Colonic mucosa (tissue), 4 donors: Measurements from ENCODE around the gene SLX9. TPM values are rescaled to one million over a fixed set of nuclear protein-coding genes. Genes with fewer than 3 reads are reported as not detected.

Source experiments
- DNase-seq: peaks from one replicate; pipeline ENCODE4 v3.0.0-alpha.2; 2020
- H3K27ac ChIP-seq: fragments of 200-600 bp; one replicate; pipeline ENCODE4 v1.8.0; 2021
- H3K27me3 ChIP-seq: fragments of 200-600 bp; one replicate; pipeline ENCODE4 v1.8.0; 2021
- H3K36me3 ChIP-seq: fragments of 200-600 bp; one replicate; pipeline ENCODE4 v1.8.0; 2021
- H3K4me1 ChIP-seq: fragments of 200-600 bp; one replicate; pipeline ENCODE4 v1.8.0; 2021; ENCODE audit warnings: mild to moderate bottlenecking
- H3K4me3 ChIP-seq: fragments of 200-600 bp; one replicate; pipeline ENCODE4 v1.8.0; 2021
- H3K9ac ChIP-seq, 2 donors: one replicate each; pipeline ENCODE4 v1.7.0; 2013; ENCODE audit warnings: control low read depth in 2 of 2, low read depth in 2 of 2, low read length in 2 of 2
- H3K9me3 ChIP-seq: fragments of 200-600 bp; one replicate; pipeline ENCODE4 v1.8.0; 2021
- CTCF ChIP-seq: fragments of 200-600 bp; IDR thresholded peaks from one replicate; pipeline ENCODE4 v1.8.0; 2022; ENCODE audit warnings: antibody characterized with exemption, mild to moderate bottlenecking
- intact Hi-C: fragments of 100-400 bp; cut with DNase I; formaldehyde crosslinking; loops from one replicate; pipeline ENCODE4 v1.14.1; 2022
- total RNA-seq, 2 donors: library from RNA; stranded (reverse); fragmentation: NEBNext Ultra II Directional in 1 of 2; extraction: Animal tissue kit (Norgen Biotek cat#: 25700) in 1 of 2; gene quantifications; one replicate each; pipeline ENCODE4 v1.2.1, GENCODE V29; 2021
- donor health status: healthy.
- donor health status: DM: no; HTN: no; CAD: no.
- donor health status: DM: no; HTN: no; CAD: no.

SLX9 gene
- total RNA-seq, 2 donors from 2014 or later = 30.6 to 50.1 TPM

GRCh38 chr21:44919111-44919912, 20.5 kb upstream of the SLX9 start:
- Histone ChIP-seq H3K9me3 (no peaks in the 10 kb centered on the region), H3K27ac (no peak overlapping the region), H3K27me3 (no peaks in the 10 kb centered on the region), H3K4me3 (peak overlapping the region; percentile 37), H3K9ac (peak overlapping the region in 1 of 2 donors; percentile 61), H3K36me3 (no peaks in the 10 kb centered on the region), H3K4me1 (no peaks in the 10 kb centered on the region)
- no peak for DNase-seq
- no peak for TF ChIP-seq CTCF
- intact Hi-C loops = loop anchor here (10.0 kb wide), 1 partner anchor 115 kb away; the partner anchor contains the start of gene UBE2G2

- no peaks in the 10 kb centered on the region for H3K27me3 ChIP-seq
- no peaks in the 10 kb centered on the region for H3K36me3 ChIP-seq
- no peak for TF ChIP-seq CTCF
- H3K9me3 ChIP-seq = no peaks in the 10 kb centered on the region
- H3K4me1 ChIP-seq = no peaks in the 10 kb centered on the region
- peak overlapping the region; percentile 37 for H3K4me3 ChIP-seq
- intact Hi-C loops = loop anchor here (10.0 kb wide), 1 partner anchor 115 kb away; the partner anchor contains the start of gene UBE2G2
- H3K27ac ChIP-seq = peak overlapping the region; percentile 32
- no peak for DNase-seq
- peak overlapping the region; percentile 57 to 61 for H3K9ac ChIP-seq
These were observed 19.7 kb upstream of the SLX9 start for GRCh38 chr21:44919913-44920693.

- TF ChIP-seq CTCF = no peak
- no peak for DNase-seq
- intact Hi-C loops = no loop called here
- Histone ChIP-seq H3K27ac (peak within 1 kb of the TSS; percentile 32), H3K9me3 (no peaks in the 10 kb centered on the region), H3K27me3 (no peaks in the 10 kb centered on the region), H3K9ac (peak within 1 kb of the TSS; percentile 57 to 61), H3K4me1 (no peaks in the 10 kb centered on the region), H3K36me3 (no peaks in the 10 kb centered on the region), H3K4me3 (peak within 1 kb of the TSS; percentile 37)
These were observed 18.9 kb upstream of the SLX9 start, which contains the start of gene ITGB2 for GRCh38 chr21:44920694-44921604. Gene ITGB2 (minus strand): TSS chr21:44920899. CDS start chr21:44910782, 10,117 bp downstream.

- no peaks in the 10 kb centered on the region for H3K36me3 ChIP-seq
- intact Hi-C loops = no loop called here
- no peak for DNase-seq
- no peaks in the 10 kb centered on the region for H3K27me3 ChIP-seq
- H3K4me1 ChIP-seq = no peaks in the 10 kb centered on the region
- H3K9me3 ChIP-seq = no peaks in the 10 kb centered on the region
- no peak overlapping the region for H3K4me3 ChIP-seq
- H3K27ac ChIP-seq = no peak overlapping the region
- no peak overlapping the region for H3K9ac ChIP-seq
- TF ChIP-seq CTCF = no peak
These were observed 17.9 kb upstream of the SLX9 start for GRCh38 chr21:44921928-44922327.
